SH-SY5Y (cell line): Measurements from ENCODE around the gene PSMD5.

Experiments
- GATA2 ChIP-seq: IDR thresholded peaks from 2 replicates; pipeline ENCODE4 v1.6.1; 2011; ENCODE audit warnings: mild to moderate bottlenecking, low read depth, low read length
- GATA3 ChIP-seq: IDR thresholded peaks from 2 replicates; pipeline ENCODE4 v1.6.1; 2011; ENCODE audit warnings: low read depth, mild to moderate bottlenecking, low read length, moderate library complexity

The PSMD5 gene

DNA sequence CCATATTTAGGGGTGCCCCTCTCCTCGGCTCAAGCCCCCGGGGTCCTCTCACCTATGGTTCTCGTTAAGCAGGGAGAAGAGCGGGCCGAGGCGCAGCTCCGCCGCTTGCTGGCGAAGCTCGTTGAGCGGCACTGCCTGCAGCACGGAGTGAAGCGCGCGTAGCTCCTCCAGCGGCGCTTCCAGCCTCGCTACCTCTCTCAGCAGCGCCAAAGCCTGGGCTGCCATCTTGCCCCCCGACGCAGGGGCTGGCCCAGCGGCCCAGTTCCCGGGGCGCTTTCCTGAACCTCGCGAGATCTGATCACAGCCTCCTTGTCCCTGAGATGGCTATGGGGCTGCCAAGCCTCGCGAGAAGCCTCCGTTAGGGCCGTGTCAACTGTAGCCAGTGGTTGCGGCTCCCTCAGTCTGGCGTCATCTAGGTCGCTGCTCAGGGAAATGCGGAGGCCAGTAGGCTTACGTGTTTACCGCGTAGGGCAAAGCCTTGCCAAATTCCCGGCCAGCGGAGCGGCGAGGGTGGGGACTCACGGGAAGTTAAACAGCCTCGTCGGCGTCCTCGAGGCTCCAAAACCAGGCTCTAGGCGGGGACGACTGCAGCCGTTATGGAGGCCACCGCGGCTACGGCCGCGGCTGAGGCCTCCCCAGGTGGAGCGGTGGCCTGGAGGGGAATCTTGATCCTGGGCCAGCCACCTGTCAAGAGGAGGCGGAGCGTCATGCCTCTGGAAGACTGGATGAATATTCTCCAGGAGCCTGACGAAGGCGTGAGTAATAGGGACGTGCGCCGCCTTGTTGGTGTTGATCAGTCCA, at the start of gene PSMD5:
PSMD5 (minus strand) TSS at position 238 of the 801 bp plus-strand sequence; CDS start at position 225, 13 bp downstream.
- TF ChIP-seq GATA2, result no peak
- TF ChIP-seq GATA3, result no peak

DNA sequence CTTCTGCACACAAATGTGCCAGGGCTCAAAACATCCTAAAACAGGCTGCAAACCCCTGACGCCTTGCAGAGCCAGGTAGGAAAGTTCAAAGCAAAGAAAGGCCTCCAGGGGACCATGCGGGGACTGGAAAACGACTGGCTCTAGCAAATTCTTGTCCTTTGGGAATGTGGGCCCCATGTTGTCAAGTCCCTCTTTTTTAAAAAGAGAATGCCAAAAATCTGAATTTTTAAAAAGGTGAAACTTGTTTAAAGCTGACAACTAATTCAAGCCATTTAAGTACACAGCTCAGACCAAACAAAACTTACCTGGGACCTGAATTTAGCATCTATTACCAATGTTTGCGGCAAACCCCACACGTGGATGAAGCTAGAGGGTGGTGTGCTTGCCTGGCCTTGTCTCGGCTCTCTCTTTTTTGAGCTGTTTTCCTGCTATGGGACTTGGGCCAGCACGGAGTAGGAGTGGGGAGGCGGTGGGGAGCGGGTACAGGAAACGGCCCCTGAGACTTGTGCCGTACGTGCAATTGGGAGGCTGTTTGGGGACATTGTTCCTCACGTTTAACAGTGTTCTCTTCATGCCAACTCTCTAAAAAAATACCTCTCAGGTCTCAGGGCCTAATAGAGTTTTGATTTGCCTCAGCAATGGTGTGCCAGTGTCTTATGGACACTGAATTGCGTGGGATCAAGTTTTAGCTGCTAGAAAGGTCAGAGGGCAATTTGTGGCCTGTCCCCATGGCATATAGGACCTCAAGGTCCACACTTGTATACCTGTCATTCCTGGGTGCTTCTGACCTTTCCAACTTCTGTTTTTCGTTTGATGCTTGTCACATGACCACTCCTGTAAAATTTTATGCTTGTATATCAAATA, 49.4 kb upstream of the PSMD5 start:
- TF ChIP-seq GATA3, result no peak
- TF ChIP-seq GATA2, result no peak

DNA sequence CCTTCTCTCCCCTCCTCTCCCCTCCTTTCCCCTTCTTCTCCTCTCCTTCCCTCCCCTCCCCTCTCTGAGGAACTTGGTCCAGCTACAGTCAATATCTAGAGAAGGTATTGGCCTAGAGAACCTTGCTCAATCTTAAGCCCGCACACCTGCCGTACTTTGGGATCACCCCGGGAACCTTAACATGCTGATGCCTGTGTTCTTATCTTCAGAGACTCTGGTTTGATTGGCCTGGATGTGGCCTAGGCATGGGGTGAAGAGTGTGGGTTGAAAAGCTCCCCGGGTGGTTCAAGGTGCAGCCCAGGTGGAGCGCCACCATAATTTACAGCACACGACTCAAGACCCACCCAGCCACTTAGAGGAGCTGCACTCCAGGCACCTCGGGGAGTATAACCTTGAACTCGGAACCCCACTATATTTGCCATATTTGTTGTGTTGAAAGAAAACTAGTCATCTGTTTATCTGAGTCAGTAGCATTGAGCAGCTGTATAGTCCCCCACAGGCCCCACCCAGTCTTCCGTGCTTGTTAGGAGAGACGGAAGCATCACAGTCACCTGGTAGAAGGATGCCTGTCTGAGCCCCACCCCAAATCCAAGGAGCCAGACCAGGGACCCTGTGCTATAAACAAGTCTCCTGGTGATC, 48.6 kb upstream of the PSMD5 start:
- TF ChIP-seq GATA2 (no peak), GATA3 (no peak)

DNA sequence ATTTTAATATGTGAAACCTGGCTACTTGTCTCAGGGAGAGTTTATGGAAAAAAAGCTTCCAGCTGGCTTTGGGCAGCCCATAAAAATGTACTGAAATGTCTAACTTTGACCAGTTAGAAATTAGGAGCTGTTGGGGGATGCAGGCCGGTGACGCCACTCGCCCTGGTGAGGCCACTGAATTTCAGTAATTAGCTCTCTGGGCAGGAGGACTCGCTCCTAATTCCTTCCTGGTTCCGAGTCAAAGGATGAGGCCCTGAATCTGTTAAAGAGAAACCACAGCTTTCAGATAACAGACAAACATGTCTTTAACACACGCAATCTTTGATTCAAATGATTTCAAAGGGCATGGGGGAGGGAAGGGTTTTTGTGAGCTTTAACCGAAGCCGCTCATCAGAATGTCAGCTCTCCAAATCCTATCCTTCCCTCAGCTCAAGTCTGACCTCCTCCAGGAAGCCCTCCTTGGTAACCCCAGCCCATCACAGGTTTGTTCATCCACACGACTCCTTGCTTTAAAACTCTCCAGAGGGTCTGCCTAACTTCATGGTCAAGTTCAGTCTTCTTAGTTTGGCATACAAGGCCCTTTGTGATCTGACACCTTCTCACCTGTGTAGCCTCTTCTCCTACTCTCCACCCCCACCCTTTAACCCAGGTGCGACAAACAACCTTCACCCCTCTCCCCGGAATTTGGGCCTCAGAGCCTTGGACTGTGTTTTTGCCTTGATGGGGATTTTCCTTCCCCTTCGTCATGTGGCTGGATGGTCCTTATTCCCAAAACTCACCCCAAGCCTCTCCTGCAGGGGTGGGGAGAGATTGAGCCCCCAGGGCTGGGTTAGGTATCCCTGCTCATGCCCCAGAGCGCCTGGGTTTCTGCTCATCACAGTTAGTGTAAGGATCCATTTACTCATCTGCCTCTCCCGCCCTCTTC, 47.9 kb upstream of the PSMD5 start:
- TF ChIP-seq GATA2, result no peak
- no peak for TF ChIP-seq GATA3

- TF ChIP-seq GATA2 (no peak), GATA3 (no peak)
These were observed 47.0 kb upstream of the PSMD5 start for GRCh38 chr9:120889606-120890271.

GRCh38 chr9:120888626-120889025, 45.9 kb upstream of the PSMD5 start:
- TF ChIP-seq GATA3, result no peak

DNA sequence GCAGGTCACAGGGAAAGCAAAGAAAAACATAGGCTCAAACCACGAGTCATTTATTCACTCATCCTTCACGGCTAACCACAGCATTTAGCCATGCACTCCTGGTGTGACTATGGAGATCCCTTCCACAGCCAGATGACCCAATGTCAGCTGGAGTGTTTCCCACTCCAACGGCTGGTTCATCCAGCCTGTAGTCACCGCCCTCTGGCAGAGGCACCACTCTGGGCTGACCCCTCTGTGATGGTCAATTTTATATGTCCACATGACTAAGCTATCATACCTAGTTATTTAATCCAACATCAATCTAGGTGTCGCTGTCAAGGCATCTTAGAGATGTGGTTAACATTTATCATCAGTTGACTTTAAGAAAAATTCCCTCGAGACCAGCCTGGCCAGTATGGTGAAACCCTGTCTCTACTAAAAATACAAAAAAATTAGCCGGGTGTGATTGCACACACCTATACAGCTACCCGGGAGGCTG, 43.8 kb upstream of the PSMD5 start:
- TF ChIP-seq GATA3, result no peak
- TF ChIP-seq GATA2, result no peak

GRCh38 chr9:120885958-120886357, 43.2 kb upstream of the PSMD5 start:
- TF ChIP-seq GATA3, result no peak
- no peak for TF ChIP-seq GATA2

DNA sequence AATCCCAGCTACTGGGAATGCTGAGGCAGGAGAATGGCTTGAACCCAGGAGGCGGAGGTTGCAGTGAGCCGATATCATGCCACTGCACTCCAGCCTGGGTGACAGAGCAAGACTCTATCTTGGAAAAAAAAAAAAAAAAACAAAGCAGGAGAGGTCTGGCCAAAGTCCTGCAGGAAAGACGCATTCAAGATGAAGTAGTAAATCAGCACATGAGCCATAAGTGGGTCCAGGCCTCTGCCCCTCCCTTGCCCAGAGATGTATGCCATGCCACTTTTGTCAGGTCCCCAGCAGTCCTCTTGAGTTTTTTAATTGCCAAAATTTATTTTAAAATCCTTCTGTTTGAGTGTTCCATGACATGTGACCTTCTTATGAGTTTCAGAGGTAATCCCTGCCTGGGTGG, 42.7 kb upstream of the PSMD5 start:
- TF ChIP-seq GATA2 (no peak), GATA3 (no peak)

DNA sequence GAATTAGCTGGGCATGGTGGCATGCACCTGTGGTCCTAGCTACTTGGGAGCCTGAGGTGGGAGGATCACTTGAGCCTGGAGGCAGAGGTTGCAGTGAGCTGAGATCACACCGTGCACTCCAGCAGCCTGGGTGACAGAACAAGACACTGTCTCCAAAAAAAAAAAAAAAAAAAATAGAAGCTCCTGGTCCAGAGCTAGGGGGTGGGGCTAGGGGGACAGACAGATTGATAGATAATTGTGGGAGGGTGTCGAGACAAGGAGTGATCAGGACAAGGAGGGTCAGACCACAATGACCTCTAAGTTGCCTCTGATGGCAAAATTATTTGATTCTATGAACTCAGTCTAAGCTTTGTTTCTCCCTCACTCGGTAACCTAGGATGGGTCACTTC, 40.9 kb upstream of the PSMD5 start:
- TF ChIP-seq GATA3 (no peak), GATA2 (no peak)

- TF ChIP-seq GATA3, result no peak
- no peak for TF ChIP-seq GATA2
These were observed 40.3 kb upstream of the PSMD5 start for GRCh38 chr9:120882935-120883607.

DNA sequence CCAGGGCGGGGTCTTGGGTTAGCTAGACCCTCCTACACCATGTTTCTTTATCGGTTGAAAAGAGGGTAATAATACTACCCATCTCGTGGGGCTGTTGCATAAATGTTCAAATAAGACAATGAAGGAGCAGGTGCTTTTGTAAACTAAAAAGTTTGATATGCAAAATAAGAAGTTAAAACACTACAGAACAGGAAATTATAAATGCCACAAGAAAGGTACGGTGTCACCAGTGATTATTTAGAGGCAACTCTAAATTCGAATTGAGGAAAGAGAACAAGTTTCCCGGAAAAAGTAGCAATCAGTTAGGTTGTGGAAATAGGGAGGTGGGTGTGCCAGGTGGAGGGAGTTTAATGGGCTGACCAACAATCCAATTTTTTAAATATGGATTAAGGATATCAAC, 36.7 kb upstream of the PSMD5 start:
- TF ChIP-seq GATA3, result no peak
- TF ChIP-seq GATA2, result no peak
